Activated naive CD4-positive, alpha-beta T cell treated with anti-CD3 and anti-CD28 coated beads, Interleukin-2, amount 50 U/mL, for 72 hours (primary cell): ENCODE results near the gene DPYSL5. TPM values are rescaled to one million over a fixed set of nuclear protein-coding genes. Genes with fewer than 3 reads are reported as not detected.
A peak's percentile ranks its signal among the peaks of the same experiment; 100 is the strongest.

ENCODE experiments used
- ATAC-seq, 2 donors: fragments of 150-1000 bp; cut with Tn5 transposase; 2 replicates each; pipeline ENCODE4 v1.10.0; 2021; ENCODE audit warnings: mild to moderate bottlenecking in 2 of 2, moderate library complexity in 2 of 2
- DNase-seq, 2 donors: peaks; one replicate each; pipeline ENCODE4 v3.0.0; 2021 to 2022; ENCODE audit warnings: low spot score in 2 of 2
- H3K27ac Mint-ChIP-seq, 2 donors: one replicate each; pipeline ENCODE4 v1.8.0; 2022; ENCODE audit warnings: mild to moderate bottlenecking in 2 of 2, mixed read lengths in 2 of 2
- H3K36me3 Mint-ChIP-seq, 2 donors: one replicate each; pipeline ENCODE4 v1.8.0; 2022; ENCODE audit warnings: mixed read lengths in 2 of 2
- H3K9me3 Mint-ChIP-seq, 2 donors: one replicate each; pipeline ENCODE4 v1.8.0; 2022; ENCODE audit warnings: mixed read lengths in 2 of 2
- total RNA-seq, 2 donors: library from RNA; stranded (reverse); gene quantifications; one replicate each; pipeline ENCODE4 v1.2.3, GENCODE V29; 2022

Gene DPYSL5
- total RNA-seq, 2 donors from 2014 or later, result not detected

DNA sequence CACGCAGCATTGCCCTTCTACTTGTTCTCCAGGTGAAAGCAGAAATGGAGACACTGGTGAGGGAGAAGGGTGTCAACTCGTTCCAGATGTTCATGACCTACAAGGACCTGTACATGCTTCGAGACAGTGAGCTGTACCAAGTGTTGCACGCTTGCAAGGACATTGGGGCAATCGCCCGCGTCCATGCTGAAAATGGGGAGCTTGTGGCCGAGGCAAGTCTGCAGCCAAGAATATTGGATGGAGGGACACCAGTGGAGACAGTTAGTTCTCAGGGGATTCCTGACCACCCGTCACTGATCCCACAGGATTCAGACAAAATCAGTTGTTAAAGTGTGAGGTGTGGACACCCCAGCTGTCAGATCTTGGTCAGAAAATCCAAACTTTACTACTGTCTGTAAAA is 79.3 kb downstream of the DPYSL5 start:
- H3K36me3 Mint-ChIP-seq, result no peaks in the 10 kb centered on the region
- H3K27ac Mint-ChIP-seq, result no peak overlapping the region
- DNase-seq (no peak), ATAC-seq (no peak)
- H3K9me3 Mint-ChIP-seq, result no peaks in the 10 kb centered on the region

DNA sequence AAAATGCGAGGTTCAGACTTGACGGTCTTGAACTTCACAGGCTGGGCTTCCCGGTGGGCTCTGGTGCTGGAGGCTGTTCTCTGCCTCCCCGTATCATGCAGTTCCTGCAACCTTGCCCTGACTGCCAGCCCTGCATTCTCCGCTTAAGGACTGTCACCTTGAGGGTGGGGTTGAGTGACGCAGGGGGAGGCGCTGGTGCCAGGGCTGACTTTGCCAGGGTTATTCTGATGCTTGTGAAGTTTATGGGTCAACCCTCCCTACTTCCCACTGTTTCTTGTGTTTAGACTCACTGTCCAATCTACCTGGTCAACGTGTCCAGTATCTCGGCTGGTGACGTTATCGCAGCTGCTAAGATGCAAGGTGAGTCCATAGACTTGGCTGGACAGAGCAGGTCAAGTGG is 85.0 kb downstream of the DPYSL5 start:
- Mint-ChIP-seq H3K36me3 (no peaks in the 10 kb centered on the region), H3K9me3 (no peaks in the 10 kb centered on the region), H3K27ac (no peak overlapping the region)
- ATAC-seq (no peak), DNase-seq (no peak)

DNA sequence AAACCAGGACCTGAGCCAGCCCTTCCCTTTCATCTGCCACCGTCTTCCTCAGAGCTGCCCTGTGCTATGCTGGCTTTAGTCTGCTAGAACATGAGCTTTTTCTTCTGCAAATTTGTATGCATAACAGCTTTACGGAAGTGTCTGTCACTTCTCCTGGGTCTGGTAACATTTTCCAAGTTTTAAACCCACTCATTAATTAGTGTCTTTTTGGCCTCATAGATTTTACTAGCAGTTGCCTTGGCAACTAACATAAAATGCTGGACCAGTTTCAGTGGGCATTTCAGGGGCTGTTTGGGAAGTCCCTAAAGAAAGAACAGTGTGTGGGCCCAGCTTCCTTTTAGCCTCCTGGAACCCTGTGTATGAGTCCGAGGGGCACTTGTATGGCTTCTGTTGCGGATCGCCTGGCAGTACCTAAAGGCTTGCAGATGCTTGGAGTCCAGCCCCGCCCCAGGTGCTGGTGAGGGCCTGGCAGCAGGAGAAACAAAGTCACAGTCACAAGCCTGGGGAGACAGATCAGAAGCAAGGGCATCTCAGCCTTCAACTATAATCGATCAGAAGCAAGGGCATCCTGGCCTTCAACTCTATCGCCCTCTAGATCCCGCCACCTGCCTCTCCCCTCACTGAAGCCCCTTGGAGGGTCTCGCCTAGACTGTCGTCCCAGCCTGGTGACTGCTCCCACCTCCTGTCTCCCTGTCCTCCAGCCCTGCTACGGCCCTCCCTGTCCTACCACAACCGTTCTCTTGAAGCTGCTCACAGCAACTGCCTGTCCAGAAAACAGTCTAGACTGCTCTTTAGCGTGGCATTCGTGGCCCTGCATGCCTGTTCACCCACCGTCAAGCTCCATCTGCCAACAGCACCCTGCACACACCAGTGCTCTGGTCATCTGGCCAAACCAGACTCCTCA is 85.8 kb downstream of the DPYSL5 start:
- ATAC-seq, result no peak
- H3K27ac Mint-ChIP-seq, result no peak overlapping the region
- DNase-seq, result no peak
- no peaks in the 10 kb centered on the region for H3K9me3 Mint-ChIP-seq
- H3K36me3 Mint-ChIP-seq, result no peaks in the 10 kb centered on the region

DNA sequence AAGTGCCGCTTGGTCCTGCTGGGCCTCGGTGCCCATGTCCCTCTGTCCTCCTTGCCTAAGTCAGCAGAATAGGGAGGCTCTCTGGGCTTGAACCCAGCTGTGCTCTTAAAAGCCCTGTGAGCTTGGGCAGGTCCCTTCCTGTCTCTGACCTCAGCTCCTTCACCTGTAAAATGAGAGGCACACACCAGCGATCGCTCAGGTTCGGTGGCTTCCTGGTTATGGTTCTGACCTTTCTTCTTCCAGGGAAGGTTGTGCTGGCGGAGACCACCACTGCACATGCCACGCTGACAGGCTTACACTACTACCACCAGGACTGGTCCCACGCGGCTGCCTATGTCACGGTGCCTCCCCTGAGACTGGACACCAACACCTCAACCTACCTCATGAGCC is 86.4 kb downstream of the DPYSL5 start:
- no peaks in the 10 kb centered on the region for H3K9me3 Mint-ChIP-seq
- no peak overlapping the region for H3K27ac Mint-ChIP-seq

DNA sequence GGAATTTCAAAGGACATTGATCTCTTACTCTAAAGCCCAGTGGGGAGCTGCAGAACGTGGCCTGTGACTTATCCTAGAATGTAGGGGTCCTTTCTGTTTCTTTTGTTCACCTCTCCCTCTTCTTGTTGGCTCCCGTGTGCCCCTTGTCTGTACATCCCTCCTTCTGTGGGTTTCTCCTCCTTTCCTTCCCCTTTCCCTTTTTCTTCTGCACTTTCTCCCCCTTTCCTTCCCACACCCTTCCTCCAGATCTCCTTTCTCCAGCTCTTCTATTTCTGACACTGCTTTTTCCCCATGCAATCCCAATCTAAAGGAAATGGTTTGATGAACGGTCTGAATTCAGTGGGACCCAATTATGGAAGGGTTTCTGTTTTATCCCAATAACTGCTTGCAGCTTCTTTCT is 87.1 kb downstream of the DPYSL5 start:
- DNase-seq, result no peak
- Mint-ChIP-seq H3K36me3 (no peaks in the 10 kb centered on the region), H3K27ac (no peak overlapping the region), H3K9me3 (no peaks in the 10 kb centered on the region)
- no peak for ATAC-seq

More for the DNA sequence above, 86.4 kb downstream of the DPYSL5 start:
- DNase-seq (no peak), ATAC-seq (no peak)
- no peaks in the 10 kb centered on the region for H3K36me3 Mint-ChIP-seq

DNA sequence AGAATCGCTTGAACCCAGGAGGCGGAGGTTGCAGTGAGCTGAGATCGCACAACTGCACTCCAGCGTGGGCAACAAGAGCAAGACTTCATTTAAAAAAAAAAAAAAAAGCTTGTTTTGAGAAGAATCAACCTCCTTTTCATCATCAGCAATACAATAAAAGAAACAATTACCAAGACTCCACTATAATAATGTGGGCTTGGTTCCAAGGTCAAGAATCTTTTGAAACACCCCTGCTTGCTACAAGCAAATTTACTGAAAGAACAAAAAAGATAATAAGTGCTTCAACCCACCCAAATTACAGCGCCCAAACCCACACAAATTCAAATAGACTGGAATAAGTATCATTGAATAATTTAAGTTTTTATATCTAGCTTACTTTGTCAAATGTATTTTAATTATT is 88.9 kb downstream of the DPYSL5 start:
- no peak overlapping the region for H3K27ac Mint-ChIP-seq
- DNase-seq (no peak), ATAC-seq (no peak)
- no peaks in the 10 kb centered on the region for H3K36me3 Mint-ChIP-seq
- no peaks in the 10 kb centered on the region for H3K9me3 Mint-ChIP-seq

DNA sequence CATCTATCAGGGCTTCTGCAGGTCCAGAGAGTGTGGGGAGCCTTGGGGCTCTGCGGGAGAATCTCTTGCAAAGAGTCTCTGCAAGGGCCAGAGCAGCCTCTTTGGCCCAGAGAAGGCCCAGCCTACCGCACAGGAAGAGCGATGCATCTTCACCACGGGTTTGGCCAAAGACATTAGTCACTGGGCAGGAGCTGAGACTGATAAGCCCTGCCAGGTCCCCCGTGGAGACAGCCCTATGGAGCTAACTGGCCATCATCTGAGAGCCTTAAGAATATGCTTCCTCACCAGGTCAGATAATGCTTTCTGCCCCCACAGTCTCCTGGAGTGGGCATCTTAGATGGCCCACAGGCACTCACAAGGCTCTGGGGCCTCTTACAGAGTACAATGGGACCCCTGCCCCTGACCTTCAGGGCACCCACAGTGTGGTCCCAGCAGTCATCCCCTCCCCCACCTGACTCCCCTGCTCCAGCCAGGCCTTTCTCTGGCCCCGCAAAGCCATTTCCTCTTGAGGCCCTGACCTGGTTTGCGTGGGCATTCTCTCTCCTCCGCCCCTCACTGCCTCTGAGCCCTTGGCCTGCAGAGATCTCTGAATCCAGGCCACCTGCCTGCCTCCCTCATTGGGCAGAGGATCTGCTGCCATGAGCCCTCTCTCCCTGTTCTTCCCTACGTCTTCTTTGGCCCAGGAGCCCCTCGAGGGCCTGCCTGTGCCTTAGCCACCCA is 90.6 kb downstream of the DPYSL5 start:
- no peak overlapping the region for H3K27ac Mint-ChIP-seq
- DNase-seq, result no peak
- H3K9me3 Mint-ChIP-seq, result no peaks in the 10 kb centered on the region
- ATAC-seq, result no peak
- H3K36me3 Mint-ChIP-seq, result no peaks in the 10 kb centered on the region

DNA sequence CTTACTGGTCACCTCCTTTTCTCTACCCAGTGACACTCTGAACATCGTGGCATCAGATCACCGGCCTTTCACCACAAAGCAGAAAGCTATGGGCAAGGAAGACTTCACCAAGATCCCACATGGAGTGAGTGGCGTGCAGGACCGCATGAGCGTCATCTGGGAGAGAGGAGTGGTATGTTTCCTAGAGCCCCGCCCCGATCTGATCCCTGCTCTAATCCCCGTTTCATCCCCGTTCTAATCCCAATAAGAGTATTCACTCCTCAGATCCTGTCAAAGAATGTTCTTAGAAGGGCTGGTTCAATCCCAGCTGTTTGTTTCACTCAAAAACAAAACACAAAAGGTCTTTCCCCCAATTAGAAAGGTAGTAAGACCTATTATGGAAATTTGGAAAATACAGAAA is 92.1 kb downstream of the DPYSL5 start:
- DNase-seq (no peak), ATAC-seq (no peak)
- no peaks in the 10 kb centered on the region for H3K36me3 Mint-ChIP-seq
- H3K9me3 Mint-ChIP-seq, result no peaks in the 10 kb centered on the region
- H3K27ac Mint-ChIP-seq, result no peak overlapping the region

DNA sequence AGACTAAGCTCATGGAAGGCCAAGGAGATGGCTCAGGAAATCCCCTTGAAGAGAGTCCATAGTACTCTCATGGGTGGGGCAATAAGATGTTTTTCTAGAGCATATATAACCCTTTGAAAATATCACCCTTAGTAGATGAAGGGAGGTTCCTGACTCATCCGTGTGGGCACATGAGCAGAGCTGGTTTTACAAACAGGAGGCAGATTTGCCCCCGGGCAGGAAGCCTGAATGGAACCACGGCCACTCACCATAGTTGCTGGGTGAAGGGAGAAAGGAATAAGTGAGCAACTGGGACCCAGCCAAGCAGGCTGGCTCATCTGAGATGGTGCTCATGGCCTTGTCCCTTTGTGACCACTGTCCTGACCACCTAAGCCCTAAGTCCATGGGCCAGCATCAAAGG is 93.6 kb downstream of the DPYSL5 start:
- no peak overlapping the region for H3K27ac Mint-ChIP-seq
- no peaks in the 10 kb centered on the region for H3K36me3 Mint-ChIP-seq
- no peaks in the 10 kb centered on the region for H3K9me3 Mint-ChIP-seq
- ATAC-seq (peak in 1 of 2 donors; percentile 22), DNase-seq (no peak)

DNA sequence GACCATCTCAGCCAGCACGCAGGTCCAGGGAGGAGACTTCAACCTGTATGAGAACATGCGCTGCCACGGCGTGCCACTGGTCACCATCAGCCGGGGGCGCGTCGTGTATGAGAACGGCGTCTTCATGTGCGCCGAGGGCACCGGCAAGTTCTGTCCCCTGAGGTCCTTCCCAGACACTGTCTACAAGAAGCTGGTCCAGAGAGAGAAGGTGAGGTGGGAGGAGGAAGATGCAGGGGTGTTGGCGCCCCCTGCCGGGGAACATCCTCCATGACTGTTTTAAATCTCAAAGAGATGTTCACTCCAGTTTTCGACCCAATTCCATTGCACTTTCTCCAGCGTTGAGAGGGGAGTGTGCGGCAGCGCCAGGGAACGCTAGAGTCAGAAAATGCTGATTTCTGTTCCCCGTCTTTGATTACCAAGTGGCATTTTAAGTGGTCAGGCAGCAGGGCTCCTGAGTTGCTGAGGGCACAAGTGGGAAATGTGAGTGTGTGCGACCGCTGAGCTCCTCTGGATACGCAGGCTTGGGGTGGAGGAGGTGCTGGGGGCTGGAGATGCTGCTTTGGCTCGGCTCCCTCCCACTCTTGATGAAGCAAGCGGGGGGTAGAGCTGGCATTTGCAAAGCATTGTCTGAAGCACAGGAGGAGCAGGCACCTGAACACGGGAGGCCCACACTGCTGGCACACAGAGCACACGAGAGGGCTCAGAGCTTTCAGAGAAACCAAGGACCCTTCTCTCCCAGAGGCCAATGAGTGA is 94.8 kb downstream of the DPYSL5 start:
- no peaks in the 10 kb centered on the region for H3K36me3 Mint-ChIP-seq
- no peaks in the 10 kb centered on the region for H3K9me3 Mint-ChIP-seq
- ATAC-seq (peak; percentile 63 to 69), DNase-seq (peak in 1 of 2 donors; percentile 78)
- no peak overlapping the region for H3K27ac Mint-ChIP-seq

DNA sequence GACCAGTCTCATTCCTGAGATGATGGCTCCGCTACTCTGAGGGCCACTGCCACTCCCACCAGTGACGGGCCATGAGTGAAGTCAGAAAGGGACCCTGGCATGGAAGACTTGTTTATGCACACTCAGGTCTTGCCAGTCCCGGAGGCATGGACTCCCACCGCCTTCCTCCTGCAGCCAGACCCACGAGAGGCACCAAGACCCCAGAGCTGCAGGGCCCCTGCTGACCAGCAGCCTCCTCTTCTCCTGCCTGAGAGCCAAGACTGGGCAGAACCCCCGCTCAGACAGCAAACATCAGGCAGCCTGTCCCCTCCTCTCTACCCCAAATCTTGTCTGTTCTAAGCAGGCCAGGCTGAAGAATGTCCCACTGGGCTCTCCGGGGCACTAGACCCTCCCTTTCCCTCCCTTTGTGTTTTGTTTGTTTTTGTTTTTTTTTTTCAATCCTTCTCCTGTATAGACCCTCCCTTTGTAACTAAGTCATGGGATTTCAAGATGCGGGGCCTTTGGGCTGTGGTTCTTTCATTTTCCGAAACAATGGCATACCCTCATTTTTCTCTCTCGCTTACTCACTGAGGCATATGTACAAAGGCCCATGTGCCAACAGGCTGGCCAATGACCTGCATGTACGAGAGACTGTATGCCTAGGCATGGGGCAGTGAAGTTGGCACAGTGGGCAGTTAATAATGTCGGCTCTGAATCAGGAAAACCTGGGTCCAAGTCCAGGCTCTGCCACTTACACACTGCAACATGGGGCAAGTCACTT is 98.2 kb downstream of the DPYSL5 start:
- ATAC-seq, result no peak
- H3K9me3 Mint-ChIP-seq, result no peaks in the 10 kb centered on the region

DNA sequence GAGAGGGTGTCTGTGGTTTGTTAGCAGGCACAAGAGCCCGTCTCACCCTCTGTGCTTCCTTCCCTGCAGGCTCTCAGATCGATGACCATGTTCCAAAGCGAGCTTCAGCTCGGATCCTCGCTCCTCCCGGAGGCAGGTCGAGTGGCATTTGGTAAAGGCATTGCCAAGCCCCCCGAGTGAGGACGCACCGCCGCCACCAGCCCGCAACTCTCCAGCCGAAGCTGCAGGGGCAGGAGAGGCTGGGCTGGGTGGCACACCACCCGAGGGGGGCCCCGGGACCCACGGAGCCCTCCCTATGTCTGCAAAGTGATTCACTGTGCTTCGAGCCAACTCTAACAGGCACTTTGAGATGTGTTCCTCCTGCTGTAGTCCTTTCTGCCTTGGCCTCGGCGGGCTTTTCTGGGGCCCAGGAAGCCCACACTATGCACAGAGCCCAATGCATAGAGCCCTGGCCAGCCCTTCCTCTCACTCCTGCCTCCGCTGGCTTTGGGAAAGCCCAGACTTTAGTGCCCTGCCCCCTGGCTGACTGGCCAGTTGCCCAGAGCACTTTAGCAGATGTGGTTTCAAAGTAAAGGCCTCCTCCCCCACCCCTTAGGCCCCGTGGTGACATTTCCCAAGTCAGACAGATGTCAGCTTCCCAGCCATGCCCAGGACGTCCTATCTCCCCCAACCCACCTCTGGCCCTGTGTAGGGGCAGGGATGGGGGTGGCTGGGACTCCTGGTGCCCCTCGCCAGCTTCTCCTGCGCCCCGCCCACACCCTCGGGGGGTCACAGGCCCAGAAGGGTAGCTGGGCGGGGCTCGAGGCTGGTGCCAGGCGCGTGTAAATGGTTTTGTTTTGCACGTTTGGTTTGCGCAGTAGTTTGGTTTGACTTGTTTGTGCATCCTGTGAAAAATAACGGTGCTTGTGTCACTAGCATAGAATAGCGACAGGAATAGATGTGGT is 99.2 kb downstream of the DPYSL5 start:
- H3K9me3 Mint-ChIP-seq, result no peaks in the 10 kb centered on the region
- H3K36me3 Mint-ChIP-seq, result no peaks in the 10 kb centered on the region
- ATAC-seq (no peak), DNase-seq (peak in 1 of 2 donors; percentile 41)
- no peak overlapping the region for H3K27ac Mint-ChIP-seq

More for the DNA sequence above, 98.2 kb downstream of the DPYSL5 start:
- no peak for DNase-seq
- Mint-ChIP-seq H3K36me3 (no peaks in the 10 kb centered on the region), H3K27ac (no peak overlapping the region)

DNA sequence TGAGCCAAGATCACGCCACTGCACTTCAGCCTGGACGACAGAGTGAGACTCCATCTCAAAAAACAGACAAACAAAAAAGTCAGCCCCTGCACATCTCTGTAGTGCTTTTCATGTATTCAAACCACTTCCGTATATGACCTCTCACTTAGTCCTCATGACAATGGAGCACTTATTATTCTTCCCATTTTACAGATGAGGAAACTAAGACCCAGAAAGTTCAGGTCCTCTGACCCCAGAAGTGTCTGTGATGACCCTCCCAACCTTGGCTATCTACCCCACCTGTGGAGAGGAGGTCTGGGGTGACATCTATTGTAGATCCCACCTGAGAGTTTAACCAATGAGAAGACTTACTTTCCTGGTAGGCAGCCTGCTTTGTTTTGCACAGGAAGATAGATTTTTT is 100.9 kb downstream of the DPYSL5 start:
- H3K9me3 Mint-ChIP-seq, result no peaks in the 10 kb centered on the region
- peak overlapping the region in 1 of 2 donors; percentile 17 for H3K27ac Mint-ChIP-seq
- no peak for ATAC-seq
- DNase-seq, result peak in 1 of 2 donors; percentile 7
- no peaks in the 10 kb centered on the region for H3K36me3 Mint-ChIP-seq

DNA sequence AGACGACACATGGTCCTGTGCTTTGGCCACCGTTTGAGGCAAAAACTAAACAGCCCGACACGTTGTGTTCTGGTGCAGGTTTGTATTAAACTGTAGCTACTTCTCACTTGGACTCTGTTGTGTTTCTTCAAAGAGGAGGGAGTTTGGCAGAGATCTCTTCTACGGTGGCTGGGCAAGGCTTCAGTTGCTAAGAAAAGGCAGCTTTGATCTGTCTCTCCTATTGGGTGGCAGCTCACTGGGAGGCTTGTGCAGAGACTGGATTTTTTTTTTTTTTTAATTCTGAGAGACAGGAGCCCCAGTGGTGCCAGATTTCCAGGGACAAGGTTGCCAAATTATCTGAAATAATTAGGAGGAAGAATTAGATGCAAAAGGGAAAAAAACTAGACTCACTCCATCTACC is 102.3 kb downstream of the DPYSL5 start:
- no peak for ATAC-seq
- no peaks in the 10 kb centered on the region for H3K9me3 Mint-ChIP-seq
- no peaks in the 10 kb centered on the region for H3K36me3 Mint-ChIP-seq
- H3K27ac Mint-ChIP-seq, result no peak overlapping the region
- DNase-seq, result no peak

DNA sequence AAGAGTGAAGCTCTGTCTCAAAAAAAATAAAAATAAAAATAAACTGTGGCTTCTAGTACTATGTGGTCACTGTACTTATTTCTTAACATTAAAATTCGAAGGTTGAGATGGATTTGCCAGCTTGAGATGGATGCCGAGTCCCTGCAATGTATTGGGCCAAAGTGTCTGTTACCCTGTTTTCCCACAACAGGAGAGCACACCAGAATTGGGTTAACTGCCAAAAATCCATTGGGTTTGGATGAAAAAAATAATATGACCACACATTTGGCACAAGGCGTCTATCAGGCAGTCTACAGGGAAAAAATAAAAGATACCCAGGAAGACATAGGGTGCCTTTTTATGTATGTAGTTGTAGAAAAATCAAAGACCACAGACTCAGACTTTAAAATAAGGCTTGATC is 103.3 kb downstream of the DPYSL5 start:
- no peak overlapping the region for H3K27ac Mint-ChIP-seq
- ATAC-seq (no peak), DNase-seq (no peak)
- no peaks in the 10 kb centered on the region for H3K9me3 Mint-ChIP-seq
- no peaks in the 10 kb centered on the region for H3K36me3 Mint-ChIP-seq

DNA sequence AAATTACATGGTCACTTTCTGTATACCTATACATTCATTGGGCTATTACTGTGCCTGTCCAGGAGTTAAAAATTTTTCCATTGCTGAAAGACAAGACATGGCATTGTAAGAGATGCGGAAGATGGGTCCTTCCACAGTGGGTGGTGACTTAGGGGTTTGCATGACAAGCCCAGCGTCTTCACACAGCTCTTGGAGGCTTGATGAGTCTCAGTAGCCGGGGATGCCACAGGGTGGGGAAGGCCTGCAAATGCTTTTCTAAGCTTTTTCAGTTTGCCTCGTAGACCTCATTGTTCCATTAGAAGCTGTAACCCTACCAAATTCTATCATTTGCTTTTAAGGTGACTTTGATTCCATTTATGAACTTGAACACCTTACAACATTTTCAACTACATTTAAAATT is 104.4 kb downstream of the DPYSL5 start:
- H3K9me3 Mint-ChIP-seq, result no peaks in the 10 kb centered on the region
- no peak overlapping the region for H3K27ac Mint-ChIP-seq
- no peaks in the 10 kb centered on the region for H3K36me3 Mint-ChIP-seq
- DNase-seq (no peak), ATAC-seq (no peak)
